ENCODE measurements around the gene CRTC3.
"Not testable (repeated sequence)": the region's sequence is repeated elsewhere in the genome, so short reads cannot be mapped to it uniquely, and the experiment has no call there.

The CRTC3 gene

DNA sequence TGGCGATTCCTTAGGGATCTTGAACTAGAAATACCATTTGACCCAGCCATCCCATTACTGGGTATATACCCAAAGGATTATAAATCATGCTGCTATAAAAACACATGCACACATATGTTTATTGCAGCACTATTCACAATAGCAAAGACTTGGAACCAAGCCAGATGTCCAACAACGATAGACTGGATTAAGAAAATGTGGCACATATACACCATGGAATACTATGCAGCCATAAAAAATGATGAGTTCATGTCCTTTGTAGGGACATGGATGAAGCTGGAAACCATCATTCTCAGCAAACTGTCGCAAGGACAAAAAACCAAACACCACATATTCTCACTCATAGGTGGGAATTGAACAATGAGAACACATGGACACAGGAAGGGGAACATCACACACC, 107.3 kb downstream of the CRTC3 start:
- DNase-seq, result not testable (repeated sequence)

GRCh38 chr15:90637693-90638092, 108.0 kb downstream of the CRTC3 start:
- peak; percentile 82 for DNase-seq

GRCh38 chr15:90638201-90638691, 108.5 kb downstream of the CRTC3 start:
- DNase-seq, result peak; percentile 23

- peak; percentile 7 for DNase-seq
Measured at GRCh38 chr15:90638963-90639362, 109.2 kb downstream of the CRTC3 start.

GRCh38 chr15:90640862-90641261, 111.1 kb downstream of the CRTC3 start:
- no peak for DNase-seq

DNA sequence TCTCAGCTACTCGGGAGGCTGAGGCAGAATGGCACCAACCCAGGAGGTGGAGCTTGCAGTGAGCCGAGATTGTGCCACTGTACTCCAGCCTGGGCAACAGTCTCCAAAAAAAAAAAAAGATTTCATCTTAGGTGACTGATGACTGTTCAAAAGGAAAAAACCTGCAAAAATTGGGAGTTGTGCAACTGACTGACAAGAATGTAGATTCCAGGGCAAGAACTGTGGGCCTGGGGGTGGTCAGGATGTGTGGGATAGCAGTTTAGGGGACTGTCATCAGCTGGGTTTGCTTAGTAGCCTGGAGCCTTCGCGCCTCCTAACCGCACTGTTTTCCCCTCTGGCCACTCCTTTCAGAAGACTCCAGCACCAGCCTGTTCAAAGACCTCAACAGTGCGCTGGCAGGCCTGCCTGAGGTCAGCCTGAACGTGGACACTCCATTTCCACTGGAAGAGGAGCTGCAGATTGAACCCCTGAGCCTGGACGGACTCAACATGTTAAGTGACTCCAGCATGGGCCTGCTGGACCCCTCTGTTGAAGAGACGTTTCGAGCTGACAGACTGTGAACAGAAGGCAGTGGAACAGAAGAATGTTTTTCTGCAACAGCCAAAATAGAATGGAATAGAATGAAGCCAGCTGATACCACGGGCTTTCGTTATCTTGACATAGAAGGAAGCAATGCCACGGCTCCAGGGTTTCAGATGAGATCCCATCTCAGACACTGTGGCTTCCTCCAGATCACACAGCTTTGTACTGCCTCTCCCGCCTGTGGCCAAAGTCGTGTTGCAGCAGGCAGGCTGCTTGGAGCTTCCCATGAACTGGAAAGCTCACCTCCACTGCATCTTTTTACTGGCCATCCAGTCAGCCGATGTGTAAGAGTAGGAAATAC, 112.1 kb downstream of the CRTC3 start:
- DNase-seq, result no peak

GRCh38 chr15:90642464-90643300, 113.0 kb downstream of the CRTC3 start:
- DNase-seq, result no peak

DNA sequence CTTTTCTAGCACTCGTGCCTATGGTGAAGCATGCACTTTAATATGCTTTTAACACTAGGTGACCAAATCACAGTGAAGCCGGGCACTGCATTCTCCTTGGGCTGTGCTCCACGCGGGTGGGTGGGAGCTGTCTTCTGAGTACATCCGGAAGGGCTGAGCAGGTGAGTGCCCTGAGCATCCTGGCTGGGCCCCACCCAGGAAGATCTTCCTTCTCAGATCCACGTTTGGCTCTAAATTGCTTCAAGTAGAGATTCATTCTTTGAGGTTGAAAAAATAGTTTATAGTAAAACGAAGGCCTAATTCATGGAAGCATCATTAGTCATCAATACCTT, 113.5 kb downstream of the CRTC3 start:
- no peak for DNase-seq

DNA sequence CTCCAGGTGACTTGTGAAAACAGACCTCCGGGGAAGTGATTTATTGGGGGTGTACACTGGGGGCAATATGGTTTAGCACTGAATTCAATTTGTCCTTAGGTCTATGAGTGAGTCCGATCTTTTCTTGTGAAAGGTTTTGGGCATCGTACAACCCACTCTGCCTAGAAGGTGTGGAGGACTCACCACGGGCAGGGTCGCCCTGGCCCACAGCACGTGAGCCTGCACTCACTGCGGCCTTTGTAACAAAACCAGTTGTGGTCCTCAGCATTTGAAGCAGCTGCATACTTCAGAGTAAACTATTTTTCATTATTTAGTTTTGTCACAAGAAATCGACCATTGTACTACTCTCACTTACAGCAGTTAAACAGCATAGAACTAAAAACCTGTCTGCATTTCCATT, 114.8 kb downstream of the CRTC3 start:
- DNase-seq, result no peak

- no peak for DNase-seq
Measured at GRCh38 chr15:90644952-90645725, 115.4 kb downstream of the CRTC3 start.

DNA sequence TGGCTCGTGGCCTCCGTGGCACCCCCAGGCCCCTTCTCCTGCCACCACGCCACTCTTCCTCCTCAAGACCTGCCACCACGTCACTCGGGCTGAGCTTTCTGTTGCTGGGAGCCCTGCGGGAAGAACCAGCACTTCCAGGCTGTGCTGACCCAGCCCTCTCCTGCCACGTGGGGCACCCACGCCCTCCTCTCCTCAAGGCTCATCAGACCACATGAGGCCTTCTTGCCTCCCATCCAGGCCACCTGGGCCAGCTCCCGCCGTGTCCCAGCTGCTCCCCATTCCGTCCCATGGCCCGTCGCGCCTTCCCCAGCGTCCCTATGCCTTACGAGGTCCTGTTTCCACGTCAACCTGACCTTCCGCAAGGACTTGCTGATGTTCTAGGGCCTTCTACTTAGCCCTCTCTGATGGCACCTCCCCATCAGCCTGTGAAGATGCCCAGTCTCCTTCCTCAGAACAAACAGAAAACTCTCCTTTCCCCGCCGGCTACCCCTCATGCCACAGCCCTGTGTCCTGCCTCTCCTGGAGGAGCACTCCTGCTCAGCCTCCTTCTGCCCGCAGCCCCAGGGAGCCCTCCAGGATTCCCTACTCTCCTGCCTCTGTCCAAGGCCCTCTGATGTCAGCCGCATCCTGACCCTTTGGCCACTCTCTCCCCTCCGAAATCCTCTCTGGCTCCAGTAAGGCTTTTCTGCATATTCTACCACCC, 116.3 kb downstream of the CRTC3 start:
- DNase-seq, result no peak

DNA sequence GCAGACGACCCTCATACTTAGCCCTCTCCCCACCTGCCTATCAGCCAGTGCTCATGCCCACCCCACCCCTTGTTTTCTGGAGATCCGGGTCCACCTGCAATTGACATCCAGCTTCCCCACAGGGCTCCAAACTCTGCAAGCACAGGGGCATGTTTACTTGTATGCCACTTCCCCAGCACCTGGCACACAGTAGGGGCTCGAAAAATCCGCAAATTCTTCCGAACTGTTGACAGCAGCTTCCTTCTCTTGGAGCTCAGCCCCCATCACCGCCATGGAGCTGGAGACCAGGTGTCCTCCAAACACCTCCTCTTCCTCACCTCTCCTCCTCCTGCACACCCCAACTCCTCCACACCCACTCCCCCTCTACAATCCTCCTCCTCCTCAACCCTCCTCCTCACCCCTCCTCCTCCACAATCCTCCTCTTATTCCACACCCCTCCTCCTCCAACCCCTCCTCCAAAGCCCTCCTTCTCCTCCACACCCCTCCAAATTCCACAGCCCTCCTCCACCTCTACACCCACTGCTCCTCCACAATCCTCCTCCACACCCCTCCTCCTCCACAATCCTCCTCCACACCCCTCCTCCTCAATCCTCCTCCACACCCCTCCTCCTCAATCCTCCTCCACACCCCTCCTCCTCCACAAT, 117.1 kb downstream of the CRTC3 start:
- DNase-seq, result no peak

DNA sequence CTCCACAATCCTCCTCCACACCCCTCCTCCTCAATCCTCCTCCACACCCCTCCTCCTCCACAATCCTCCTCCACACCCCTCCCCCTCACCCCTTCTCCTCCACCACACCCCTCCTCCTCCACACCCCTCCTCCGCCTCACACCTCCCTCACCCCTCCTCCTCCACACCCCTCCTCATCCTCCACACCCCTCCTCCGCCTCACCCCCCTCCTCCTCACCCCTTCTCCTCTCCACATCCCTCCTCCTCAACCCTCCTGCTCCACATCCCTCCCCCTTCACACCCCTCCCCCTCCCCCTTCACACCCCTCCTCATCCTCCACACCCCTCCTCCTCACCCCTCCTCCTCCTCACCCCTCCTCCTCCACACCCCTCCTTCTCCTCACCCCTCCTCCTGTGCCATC, 117.6 kb downstream of the CRTC3 start:
- DNase-seq, result no peak

DNA sequence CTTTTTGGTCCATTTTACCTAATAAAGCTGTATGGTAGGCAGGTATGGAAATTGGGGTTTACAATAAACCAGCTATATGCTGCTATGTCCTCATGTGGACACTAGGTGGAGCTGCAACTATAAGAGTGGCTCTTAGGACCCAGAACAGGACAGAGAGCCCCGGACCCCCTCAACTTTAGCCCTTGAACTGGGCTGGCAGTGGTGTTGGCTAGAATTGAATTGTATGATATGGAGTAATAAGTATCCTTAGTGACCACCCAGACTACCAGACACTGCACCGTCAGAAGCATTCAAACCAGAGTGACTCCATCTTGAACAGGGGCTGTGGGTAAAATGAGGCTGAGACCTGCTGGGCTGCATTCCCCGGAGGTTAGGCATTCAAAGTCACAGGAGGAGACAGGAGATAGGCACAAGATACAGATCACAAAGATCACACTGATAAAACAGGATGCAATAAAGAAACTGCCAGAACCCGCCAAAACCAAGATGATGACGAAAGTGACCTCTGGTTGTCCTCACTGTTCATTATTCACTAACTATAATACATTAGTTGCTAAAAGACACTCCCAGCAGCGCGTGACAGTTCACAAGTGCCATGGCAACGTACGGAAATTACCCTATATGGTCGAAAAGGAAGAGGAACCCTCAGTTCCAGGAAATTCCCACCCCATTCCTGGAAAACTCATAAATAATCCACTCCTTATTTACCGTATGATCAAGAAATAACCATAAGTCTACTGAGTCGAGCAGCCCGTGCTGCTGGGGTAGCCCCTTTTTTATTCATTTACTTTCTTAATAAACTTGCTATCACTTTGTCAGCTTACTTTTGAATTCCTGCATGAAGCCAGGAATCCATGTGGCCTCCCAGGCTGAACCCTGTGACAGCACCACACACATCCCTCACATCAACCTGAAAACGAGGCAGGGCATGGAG, 118.7 kb downstream of the CRTC3 start:
- DNase-seq, result peak; percentile 50

GRCh38 chr15:90650117-90650955, 120.6 kb downstream of the CRTC3 start:
- DNase-seq, result no peak

GRCh38 chr15:90650956-90651689, 121.4 kb downstream of the CRTC3 start:
- DNase-seq, result no peak

DNA sequence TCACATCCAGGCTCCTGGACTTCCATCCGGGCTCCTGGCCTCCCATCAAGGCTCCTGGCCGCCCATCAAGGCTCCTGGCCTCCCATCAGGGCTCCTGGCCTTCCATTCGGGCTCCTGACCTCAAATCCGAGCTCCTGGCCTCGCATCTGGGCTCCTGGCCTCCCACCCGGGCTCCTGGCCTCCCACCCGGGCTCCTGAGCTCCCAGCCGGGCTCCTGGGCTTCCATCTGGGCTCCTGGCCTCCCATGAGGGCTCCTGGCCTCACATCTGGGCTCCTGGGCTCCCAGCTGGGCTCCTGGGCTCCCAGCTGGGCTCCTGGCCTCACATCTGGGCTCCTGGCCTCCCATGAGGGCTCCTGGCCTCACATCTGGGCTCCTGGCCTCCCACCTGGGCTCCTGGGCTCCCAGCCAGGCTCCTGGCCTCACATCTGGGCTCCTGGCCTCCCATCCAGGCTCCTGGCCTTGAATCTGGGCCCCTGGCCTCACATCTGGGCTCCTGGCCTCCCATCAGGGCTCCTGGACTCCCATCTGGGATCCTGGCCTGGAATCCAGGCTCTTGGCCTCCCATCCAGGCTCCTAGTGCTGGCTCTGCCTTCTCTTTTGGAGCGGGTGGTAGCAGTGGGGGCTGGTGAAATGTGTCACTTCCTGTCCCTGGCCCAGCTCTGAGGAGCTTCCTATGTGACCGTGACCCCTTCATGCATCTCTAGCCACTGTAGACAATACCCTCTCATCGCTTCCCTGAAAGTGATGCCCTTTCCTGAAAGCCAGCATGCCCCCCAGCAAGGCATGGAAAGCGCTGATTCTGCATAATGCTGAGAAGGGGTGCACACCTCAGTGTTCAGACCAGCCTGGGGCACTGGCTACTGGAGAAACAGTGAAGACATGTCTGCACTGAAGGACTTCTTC, 124.8 kb downstream of the CRTC3 start:
- DNase-seq, result no peak

All from NCI-H1694 (cell line).